CD14-positive monocyte (primary cell): ENCODE results near the gene MED4. TPM values are rescaled to one million over a fixed set of nuclear protein-coding genes. Genes with fewer than 3 reads are reported as not detected.

Experiments used
- DNase-seq, 3 donors: peaks; one replicate each; pipeline ENCODE4 v3.0.0-alpha.2; 2011 to 2022
- H2AFZ ChIP-seq: 2 replicates; pipeline ENCODE4 v1.6.0; 2012; ENCODE audit warnings: mild to moderate bottlenecking, low read depth, low read length, inconsistent platforms; ENCODE audit not compliant: insufficient read depth, poor library complexity, severe bottlenecking
- H3K27ac ChIP-seq, 2 donors: 1 replicate in 1 of 2; 2 replicates in 1 of 2; pipeline ENCODE4 v1.5.1; 2012 to 2013; ENCODE audit warnings: low read length in 2 of 2, control low read depth in 1 of 2, inconsistent platforms in 1 of 2, low read depth in 1 of 2, mild to moderate bottlenecking in 1 of 2
- H3K27me3 ChIP-seq, 2 donors: one replicate each; pipeline versions ENCODE4 v1.6.0 to v1.6.1; 2011 to 2013; ENCODE audit warnings: low read length in 2 of 2; ENCODE audit not compliant: control insufficient read depth in 2 of 2, insufficient read depth in 2 of 2
- H3K36me3 ChIP-seq, 2 donors: replicated peaks in 1 of 2; 1 replicate in 1 of 2; 2 replicates in 1 of 2; pipeline versions ENCODE4 v1.5.1 to v1.6.1; 2012 to 2013; ENCODE audit warnings: low read length in 2 of 2, control low read depth in 1 of 2, inconsistent platforms in 1 of 2, mild to moderate bottlenecking in 1 of 2; ENCODE audit not compliant: insufficient read depth in 2 of 2, control insufficient read depth in 1 of 2
- H3K4me1 ChIP-seq, 2 donors: 1 replicate in 1 of 2; 2 replicates in 1 of 2; pipeline versions ENCODE4 v1.5.1 to v1.6.1; 2012 to 2013; ENCODE audit warnings: low read length in 2 of 2, control low read depth in 1 of 2, inconsistent platforms in 1 of 2, mild to moderate bottlenecking in 1 of 2, moderate library complexity in 1 of 2; ENCODE audit not compliant: insufficient read depth in 2 of 2, control insufficient read depth in 1 of 2
- H3K4me2 ChIP-seq: replicated peaks from 2 replicates; pipeline ENCODE3; 2012; ENCODE audit warnings: low read length, moderate library complexity, mild to moderate bottlenecking; ENCODE audit not compliant: poor library complexity, severe bottlenecking; ENCODE audit errors: extremely low read depth
- H3K4me3 ChIP-seq, 3 experiments: fragments of 200-600 bp in 1 of 3; sonication (generic) in 1 of 3; replicated peaks in 1 of 3; 1 replicate in 2 of 3; 2 replicates in 1 of 3; pipeline ENCODE4 v1.5.1; 2011 to 2013; ENCODE audit warnings: low read length in 3 of 3, mild to moderate bottlenecking in 3 of 3, control low read depth in 2 of 3, low read depth in 2 of 3, inconsistent platforms in 1 of 3, moderate library complexity in 1 of 3
- H3K79me2 ChIP-seq: 2 replicates; pipeline ENCODE4 v1.6.0; 2012; ENCODE audit warnings: mild to moderate bottlenecking, control low read depth, inconsistent platforms, low read length, moderate library complexity; ENCODE audit not compliant: insufficient read depth
- H3K9ac ChIP-seq: 2 replicates; pipeline ENCODE4 v1.6.0; 2017; ENCODE audit warnings: low read length, mild to moderate bottlenecking; ENCODE audit not compliant: insufficient read depth, poor library complexity, severe bottlenecking
- H3K9me3 ChIP-seq, 2 donors: replicated peaks in 1 of 2; 1 replicate in 1 of 2; 2 replicates in 1 of 2; pipeline versions ENCODE4 v1.5.1 to v1.6.1; 2012 to 2013; ENCODE audit warnings: low read length in 2 of 2, control low read depth in 1 of 2; ENCODE audit not compliant: control insufficient read depth in 1 of 2, insufficient read depth in 1 of 2
- H4K20me1 ChIP-seq: 2 replicates; pipeline ENCODE4 v1.6.0; 2012; ENCODE audit warnings: mild to moderate bottlenecking, low read length, control low read depth, moderate library complexity; ENCODE audit not compliant: insufficient read depth
- H3K27ac Mint-ChIP-seq, 7 donors: one replicate each; pipeline ENCODE4 v1.8.0; 2020; ENCODE audit warnings: mild to moderate bottlenecking in 7 of 7, mixed read lengths in 7 of 7, moderate library complexity in 6 of 7, inconsistent platforms in 2 of 7
- H3K27me3 Mint-ChIP-seq, 3 donors: one replicate each; pipeline ENCODE4 v1.8.0; 2021 to 2022; ENCODE audit warnings: low read depth in 3 of 3, mild to moderate bottlenecking in 3 of 3, mixed read lengths in 3 of 3, moderate library complexity in 3 of 3, inconsistent platforms in 1 of 3
- H3K36me3 Mint-ChIP-seq, 2 donors: one replicate each; pipeline ENCODE4 v1.8.0; 2020; ENCODE audit warnings: mixed read lengths in 2 of 2, inconsistent platforms in 1 of 2, mild to moderate bottlenecking in 1 of 2
- H3K4me1 Mint-ChIP-seq: one replicate; pipeline ENCODE4 v1.8.0; 2020; ENCODE audit warnings: mild to moderate bottlenecking, mixed read lengths
- H3K4me3 Mint-ChIP-seq, 2 donors: one replicate each; pipeline ENCODE4 v1.8.0; 2020; ENCODE audit warnings: mild to moderate bottlenecking in 2 of 2, mixed read lengths in 2 of 2, moderate library complexity in 1 of 2
- H3K9me3 Mint-ChIP-seq, 7 donors: one replicate each; pipeline ENCODE4 v1.8.0; 2020 to 2022; ENCODE audit warnings: mixed read lengths in 7 of 7, mild to moderate bottlenecking in 6 of 7, moderate library complexity in 6 of 7, inconsistent platforms in 2 of 7
- CTCF ChIP-seq: fragments of 200-600 bp; IDR thresholded peaks from one replicate; pipeline ENCODE4 v1.8.0; 2022; ENCODE audit warnings: antibody characterized with exemption, mild to moderate bottlenecking
- WGBS: methylation state at CpG from one replicate; pipeline ENCODE4 v1.1.5; 2013; ENCODE audit warnings: missing lambda C conversion rate; ENCODE audit not compliant: insufficient coverage; 5-methylcytosine and 5-hydroxymethylcytosine counted together
- intact Hi-C, 2 donors: fragments of 100-400 bp; cut with micrococcal nuclease; formaldehyde crosslinking; loops; one replicate each; pipeline versions ENCODE4 v1.15.0 to v1.15.1; 2023
- polyA plus RNA-seq, 3 donors: library from polyadenylated mRNA; depleted of rRNA in 1 of 3; unstranded in 2 of 3; stranded (reverse) in 1 of 3; fragments of 300-500 nt in 2 of 3; fragments of >200 nt in 1 of 3; fragmentation: Illumina TruSeq in 2 of 3; gene quantifications; 1 replicate in 2 of 3; 2 replicates in 1 of 3; pipeline ENCODE4 v1.2.3, GENCODE V29; 2012 to 2021

The MED4 gene
- polyA plus RNA-seq, 3 donors, result 28.4 to 53.8 (median 50.8) TPM

GRCh38 chr13:48078251-48078656, 16.6 kb downstream of the MED4 start:
- H3K4me1 ChIP-seq, result no peaks in the 10 kb centered on the region
- H3K36me3 Mint-ChIP-seq, result peaks cover 89 to 95% of the 10 kb centered on the region in 2 donors
- no peak for TF ChIP-seq CTCF

GRCh38 chr13:48074006-48074405, 20.9 kb downstream of the MED4 start:
- Mint-ChIP-seq H3K9me3 (peaks cover 36 to 53% (median 49%) of the 10 kb centered on the region in 7 donors), H3K4me1 (no peaks in the 10 kb centered on the region), H3K36me3 (peaks cover 89 to 98% of the 10 kb centered on the region in 2 donors), H3K4me3 (no peak overlapping the region), H3K27me3 (no peaks in the 10 kb centered on the region), H3K27ac (no peak overlapping the region)
- H3K4me2 ChIP-seq, result no peak overlapping the region
- no peaks in the 10 kb centered on the region for H3K79me2 ChIP-seq
- no peak for DNase-seq
- H3K4me3 ChIP-seq, result no peak overlapping the region
- H3K36me3 ChIP-seq, result peaks cover 89 to 99% of the 10 kb centered on the region in 2 donors
- H3K27me3 ChIP-seq, result no peaks in the 10 kb centered on the region
- WGBS, result 100% methylated on average over 1 of the region's 2 CpGs
- intact Hi-C loops, result no loop called here
- no peak for TF ChIP-seq CTCF
- H2AFZ ChIP-seq, result no peak overlapping the region
- no peaks in the 10 kb centered on the region for H4K20me1 ChIP-seq
- H3K27ac ChIP-seq, result no peak overlapping the region
- H3K4me1 ChIP-seq, result no peaks in the 10 kb centered on the region
- peaks cover 37 to 63% of the 10 kb centered on the region in 2 donors for H3K9me3 ChIP-seq
- no peak overlapping the region for H3K9ac ChIP-seq

More at GRCh38 chr13:48078251-48078656, 16.6 kb downstream of the MED4 start:
- Histone ChIP-seq H3K4me3 (no peak overlapping the region), H3K79me2 (no peaks in the 10 kb centered on the region), H3K9ac (no peak overlapping the region), H3K9me3 (peaks cover 8 to 21% of the 10 kb centered on the region in 2 donors), H3K36me3 (peaks cover 90 to 97% of the 10 kb centered on the region in 2 donors), H3K27me3 (no peaks in the 10 kb centered on the region), H3K27ac (no peak overlapping the region), H4K20me1 (peaks cover 5% of the 10 kb centered on the region), H2AFZ (no peak overlapping the region), H3K4me2 (no peak overlapping the region)
- intact Hi-C loops, result no loop called here
- no peak overlapping the region for H3K4me3 Mint-ChIP-seq
- H3K4me1 Mint-ChIP-seq, result no peaks in the 10 kb centered on the region
- WGBS, result 50% methylated on average over 2 of the region's 2 CpGs
- H3K27me3 Mint-ChIP-seq, result no peaks in the 10 kb centered on the region
- DNase-seq, result peak in 1 of 3 donors; percentile 12
- peaks cover 4 to 15% (median 11%) of the 10 kb centered on the region in 7 donors for H3K9me3 Mint-ChIP-seq
- H3K27ac Mint-ChIP-seq, result peak overlapping the region in 1 of 7 donors; percentile 5
